ENCODE results near the gene IGF2.
"Not testable (repeated sequence)": the region's sequence is repeated elsewhere in the genome, so short reads cannot be mapped to it uniquely, and the experiment has no call there.

IGF2 gene

DNA sequence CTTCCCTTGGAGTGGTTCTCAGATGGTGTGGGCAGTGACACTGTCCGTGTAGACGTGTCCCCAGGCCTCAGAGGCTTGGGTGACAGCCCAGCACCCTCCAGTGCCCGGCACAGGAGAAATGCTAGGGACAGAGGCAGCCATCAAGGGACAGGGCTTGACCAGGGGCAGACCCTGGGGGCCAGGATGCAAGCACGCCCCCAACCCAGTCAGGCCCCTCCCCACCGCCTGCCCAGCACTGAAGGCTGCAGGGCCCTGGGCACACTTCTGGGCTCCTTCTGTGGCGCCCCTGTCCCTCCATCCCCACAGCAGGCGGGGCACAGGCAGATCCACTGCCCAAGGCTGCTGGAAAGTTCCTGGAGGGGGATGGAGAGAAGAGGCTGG, 11.1 kb downstream of the IGF2 start:
- Histone ChIP-seq H2AFZ (ENCODE audit: insufficient read depth, low read length, poor library complexity) (no peak overlapping the region), H3K27ac (ENCODE audit: low read depth, low read length) (no peak overlapping the region), H3K9me3 (ENCODE audit: insufficient read depth, low read depth, low read length) (peaks cover 11% of the 10 kb centered on the region), H3K14ac (ENCODE audit: low read length) (no peak overlapping the region), H4K91ac (ENCODE audit: low read depth, low read length) (no peak overlapping the region), H2AK5ac (ENCODE audit: low read length) (no peak overlapping the region), H3K23ac (ENCODE audit: low read length) (no peak overlapping the region), H3K4me2 (ENCODE audit: low read length) (no peak overlapping the region), H3K27me3 (ENCODE audit: insufficient read depth, low read length) (no peaks in the 10 kb centered on the region), H4K12ac (ENCODE audit: low read depth, low read length) (no peak overlapping the region), H2BK120ac (ENCODE audit: insufficient read depth, low read length, poor library complexity) (no peak overlapping the region), H3K18ac (ENCODE audit: low read length) (no peak overlapping the region), H4K8ac (ENCODE audit: low read depth, low read length) (no peak overlapping the region), H2BK12ac (ENCODE audit: low read length) (no peak overlapping the region), H3K79me1 (ENCODE audit: low read length) (no peaks in the 10 kb centered on the region), H2BK5ac (ENCODE audit: low read depth, low read length, poor library complexity) (no peak overlapping the region), H3K4ac (ENCODE audit: low read depth, low read length) (no peak overlapping the region), H3K9ac (ENCODE audit: low read length) (no peak overlapping the region), H3K4me1 (ENCODE audit: control insufficient read depth in 1 of 2, insufficient read depth in 2 of 2, low read length in 2 of 2) (no peaks in the 10 kb centered on the region), H3K36me3 (ENCODE audit: control insufficient read depth in 1 of 2, insufficient read depth in 2 of 2, low read length in 2 of 2) (peaks cover 26% of the 10 kb centered on the region in 2 experiments), H3K79me2 (ENCODE audit: control insufficient read depth, insufficient read depth, low read length, poor library complexity) (no peaks in the 10 kb centered on the region), H3K4me3 (ENCODE audit: low read depth, low read length) (no peak overlapping the region)
- WGBS (ENCODE audit: extremely low coverage, insufficient coverage, insufficient read length): no CpG with 5 or more reads among the region's 7 CpGs
- DNase-seq: no peak

DNA sequence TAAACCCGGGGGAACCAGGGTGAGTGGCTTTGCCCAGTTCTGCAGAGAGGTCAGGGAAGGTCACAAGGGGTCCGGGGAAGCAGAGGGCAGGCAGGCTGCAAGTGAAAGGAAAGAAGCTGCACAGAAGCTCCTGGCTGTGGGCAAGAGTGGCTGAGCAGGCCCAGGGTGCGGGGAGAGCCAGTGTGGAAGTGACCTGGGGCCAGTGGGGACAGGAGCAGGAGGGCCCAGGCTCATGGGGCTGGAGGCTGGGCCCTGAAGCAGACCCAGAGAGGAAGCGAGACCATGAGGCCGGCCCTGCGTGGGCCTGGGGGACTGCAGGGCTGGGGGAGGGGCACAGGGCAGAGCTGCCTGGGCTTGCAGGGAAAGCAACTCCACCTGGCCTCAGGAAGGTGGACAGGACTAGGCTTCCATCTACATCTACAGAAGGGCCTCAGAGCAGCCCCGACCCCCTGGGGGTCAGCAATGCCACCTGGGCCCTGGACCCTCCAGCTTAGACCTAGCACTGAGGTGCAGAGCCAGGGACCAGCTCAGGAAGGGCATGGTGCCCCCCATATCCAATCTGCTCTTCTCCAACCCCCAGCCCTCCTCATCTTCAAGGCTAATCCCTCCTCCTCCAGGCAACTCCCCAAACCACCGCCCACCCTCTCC, 11.6 kb downstream of the IGF2 start:
- H3K23ac ChIP-seq (ENCODE audit: low read length): no peak overlapping the region
- H2AFZ ChIP-seq (ENCODE audit: insufficient read depth, low read length, poor library complexity): no peak overlapping the region
- no peak overlapping the region for H2BK5ac ChIP-seq (ENCODE audit: low read depth, low read length, poor library complexity)
- H3K4me3 ChIP-seq (ENCODE audit: low read depth, low read length): no peak overlapping the region
- no CpG with 5 or more reads among the region's 8 CpGs for WGBS (ENCODE audit: extremely low coverage, insufficient coverage, insufficient read length)
- no peak overlapping the region for H3K14ac ChIP-seq (ENCODE audit: low read length)
- H2AK5ac ChIP-seq (ENCODE audit: low read length): no peak overlapping the region
- H4K91ac ChIP-seq (ENCODE audit: low read depth, low read length): no peak overlapping the region
- DNase-seq: no peak
- no peak overlapping the region for H3K4ac ChIP-seq (ENCODE audit: low read depth, low read length)
- no peak overlapping the region for H2BK120ac ChIP-seq (ENCODE audit: insufficient read depth, low read length, poor library complexity)
- no peaks in the 10 kb centered on the region for H3K79me2 ChIP-seq (ENCODE audit: control insufficient read depth, insufficient read depth, low read length, poor library complexity)
- no peak overlapping the region for H3K9ac ChIP-seq (ENCODE audit: low read length)
- no peak overlapping the region for H3K27ac ChIP-seq (ENCODE audit: low read depth, low read length)
- H3K4me1 ChIP-seq (ENCODE audit: control insufficient read depth in 1 of 2, insufficient read depth in 2 of 2, low read length in 2 of 2): peaks cover 0 to 1% of the 10 kb centered on the region in 2 experiments
- H3K79me1 ChIP-seq (ENCODE audit: low read length): no peaks in the 10 kb centered on the region
- H3K18ac ChIP-seq (ENCODE audit: low read length): no peak overlapping the region
- no peak overlapping the region for H4K8ac ChIP-seq (ENCODE audit: low read depth, low read length)
- peaks cover 11% of the 10 kb centered on the region for H3K9me3 ChIP-seq (ENCODE audit: insufficient read depth, low read depth, low read length)
- H3K4me2 ChIP-seq (ENCODE audit: low read length): no peak overlapping the region
- peaks cover 20 to 21% of the 10 kb centered on the region in 2 experiments for H3K36me3 ChIP-seq (ENCODE audit: control insufficient read depth in 1 of 2, insufficient read depth in 2 of 2, low read length in 2 of 2)
- H4K12ac ChIP-seq (ENCODE audit: low read depth, low read length): no peak overlapping the region
- no peak overlapping the region for H2BK12ac ChIP-seq (ENCODE audit: low read length)
- H3K27me3 ChIP-seq (ENCODE audit: insufficient read depth, low read length): no peaks in the 10 kb centered on the region

DNA sequence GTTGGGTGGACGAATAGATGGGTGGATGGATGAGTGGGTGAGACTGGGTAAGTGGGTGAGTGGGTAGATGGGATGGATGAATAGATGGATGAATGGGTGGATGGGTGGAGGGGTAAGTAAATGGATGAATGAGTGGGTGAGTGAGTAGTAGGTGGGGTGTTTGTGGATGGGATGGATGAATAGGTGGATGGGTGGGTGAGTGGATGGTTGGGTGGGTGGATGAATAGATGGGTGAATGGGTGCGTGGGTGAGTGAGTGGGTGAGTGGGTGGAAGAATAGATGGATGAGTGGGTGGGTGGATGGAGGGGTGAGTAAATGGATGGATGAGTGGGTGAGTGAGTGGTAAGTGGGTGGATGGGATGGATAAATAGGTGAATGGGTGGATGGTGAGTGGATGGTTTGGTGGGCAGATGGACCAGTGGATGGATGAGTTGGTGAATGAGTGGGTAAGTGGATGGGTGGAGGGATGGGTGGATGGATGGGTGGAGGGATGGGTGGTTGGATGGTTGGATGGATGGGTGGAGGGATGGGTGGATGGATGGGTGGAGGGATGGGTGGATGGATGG, 12.6 kb downstream of the IGF2 start:
- H4K12ac ChIP-seq (ENCODE audit: low read depth, low read length): no peak overlapping the region
- H2BK12ac ChIP-seq (ENCODE audit: low read length): no peak overlapping the region
- no peak overlapping the region for H3K18ac ChIP-seq (ENCODE audit: low read length)
- H3K4me3 ChIP-seq (ENCODE audit: low read depth, low read length): no peak overlapping the region
- no peak for DNase-seq
- no peak overlapping the region for H2BK5ac ChIP-seq (ENCODE audit: low read depth, low read length, poor library complexity)
- H3K79me2 ChIP-seq (ENCODE audit: control insufficient read depth, insufficient read depth, low read length, poor library complexity): no peaks in the 10 kb centered on the region
- H3K4me1 ChIP-seq (ENCODE audit: control insufficient read depth in 1 of 2, insufficient read depth in 2 of 2, low read length in 2 of 2): peaks cover 0 to 3% of the 10 kb centered on the region in 2 experiments
- no peaks in the 10 kb centered on the region for H3K27me3 ChIP-seq (ENCODE audit: insufficient read depth, low read length)
- H3K79me1 ChIP-seq (ENCODE audit: low read length): no peaks in the 10 kb centered on the region
- 100% methylated on average over 1 of the region's 2 CpGs for WGBS (ENCODE audit: extremely low coverage, insufficient coverage, insufficient read length)
- H4K91ac ChIP-seq (ENCODE audit: low read depth, low read length): no peak overlapping the region
- H3K14ac ChIP-seq (ENCODE audit: low read length): no peak overlapping the region
- no peak overlapping the region for H2BK120ac ChIP-seq (ENCODE audit: insufficient read depth, low read length, poor library complexity)
- no peak overlapping the region for H3K4me2 ChIP-seq (ENCODE audit: low read length)
- peaks cover 7% of the 10 kb centered on the region for H3K9me3 ChIP-seq (ENCODE audit: insufficient read depth, low read depth, low read length)
- no peak overlapping the region for H4K8ac ChIP-seq (ENCODE audit: low read depth, low read length)
- no peak overlapping the region for H3K23ac ChIP-seq (ENCODE audit: low read length)
- H3K27ac ChIP-seq (ENCODE audit: low read depth, low read length): no peak overlapping the region
- H3K36me3 ChIP-seq (ENCODE audit: control insufficient read depth in 1 of 2, insufficient read depth in 2 of 2, low read length in 2 of 2): peaks cover 13 to 17% of the 10 kb centered on the region in 2 experiments
- no peak overlapping the region for H2AK5ac ChIP-seq (ENCODE audit: low read length)
- H3K9ac ChIP-seq (ENCODE audit: low read length): no peak overlapping the region
- no peak overlapping the region for H2AFZ ChIP-seq (ENCODE audit: insufficient read depth, low read length, poor library complexity)
- H3K4ac ChIP-seq (ENCODE audit: low read depth, low read length): no peak overlapping the region

DNA sequence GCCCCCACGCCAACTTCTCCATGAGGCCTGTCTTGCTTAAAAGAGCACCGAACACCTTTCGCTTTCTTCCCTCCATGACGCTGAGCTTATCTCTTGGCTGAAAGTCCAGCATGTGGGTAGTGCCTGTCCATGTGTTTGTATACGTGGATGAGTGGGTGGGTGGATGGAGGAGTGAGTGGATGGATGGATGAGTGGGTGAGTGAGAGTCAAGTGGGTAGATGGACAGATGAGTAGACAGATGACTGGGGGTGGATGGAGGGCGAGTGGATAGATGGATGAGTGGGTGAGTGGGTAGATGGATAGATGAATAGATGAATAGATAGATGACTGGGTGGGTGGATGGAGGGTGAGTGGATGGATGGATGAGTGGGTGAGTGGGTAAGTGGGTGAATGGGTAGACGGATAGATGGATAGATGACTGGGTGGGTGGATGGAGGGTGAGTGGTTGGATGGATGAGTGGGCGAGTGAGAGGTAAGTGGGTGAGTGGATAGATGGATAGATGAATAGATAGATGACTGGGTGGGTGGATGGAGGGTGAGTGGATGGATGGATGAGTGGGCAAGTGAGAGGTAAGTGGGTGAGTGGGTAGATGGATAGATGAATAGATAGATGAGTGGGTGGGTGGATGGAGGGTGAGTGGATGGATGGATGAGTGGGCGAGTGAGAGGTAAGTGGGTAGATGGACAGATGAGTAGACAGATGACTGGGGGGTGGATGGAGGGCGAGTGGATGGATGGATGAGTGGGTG, 14.3 kb downstream of the IGF2 start:
- H3K23ac ChIP-seq (ENCODE audit: low read length); H3K9me3 ChIP-seq (ENCODE audit: insufficient read depth, low read depth, low read length); H4K8ac ChIP-seq (ENCODE audit: low read depth, low read length); H3K4me2 ChIP-seq (ENCODE audit: low read length); H4K12ac ChIP-seq (ENCODE audit: low read depth, low read length); H3K79me2 ChIP-seq (ENCODE audit: control insufficient read depth, insufficient read depth, low read length, poor library complexity); H3K4me1 ChIP-seq (ENCODE audit: control insufficient read depth in 1 of 2, insufficient read depth in 2 of 2, low read length in 2 of 2); H3K18ac ChIP-seq (ENCODE audit: low read length); H3K79me1 ChIP-seq (ENCODE audit: low read length); H3K36me3 ChIP-seq (ENCODE audit: control insufficient read depth in 1 of 2, insufficient read depth in 2 of 2, low read length in 2 of 2); H2BK120ac ChIP-seq (ENCODE audit: insufficient read depth, low read length, poor library complexity); H3K4me3 ChIP-seq (ENCODE audit: low read depth, low read length); DNase-seq; H3K9ac ChIP-seq (ENCODE audit: low read length); H4K91ac ChIP-seq (ENCODE audit: low read depth, low read length); H3K14ac ChIP-seq (ENCODE audit: low read length); H3K4ac ChIP-seq (ENCODE audit: low read depth, low read length); H2BK5ac ChIP-seq (ENCODE audit: low read depth, low read length, poor library complexity); H2AK5ac ChIP-seq (ENCODE audit: low read length); H2BK12ac ChIP-seq (ENCODE audit: low read length); H2AFZ ChIP-seq (ENCODE audit: insufficient read depth, low read length, poor library complexity); H3K27me3 ChIP-seq (ENCODE audit: insufficient read depth, low read length); H3K27ac ChIP-seq (ENCODE audit: low read depth, low read length): not testable (repeated sequence)
- WGBS (ENCODE audit: extremely low coverage, insufficient coverage, insufficient read length): 100% methylated on average over 1 of the region's 10 CpGs

All from trophoblast cell (in vitro differentiated cells and primary cell).